ENCODE data around the gene CCDC177. TPM values are rescaled to one million over a fixed set of nuclear protein-coding genes. Genes with fewer than 3 reads are reported as not detected.

CCDC177 gene
- total and polyA plus RNA-seq, 4 donors, result 0.01 TPM; not detected in 3

- Histone ChIP-seq H3K9me3 (ENCODE audit: control insufficient read depth in 4 of 4, insufficient read depth in 3 of 4, low read length in 3 of 4) (peaks cover 0 to 2% (median 0%) of the 10 kb centered on the region in 4 donors), H3K36me3 (ENCODE audit: control insufficient read depth in 4 of 4, insufficient read depth in 4 of 4, low read length in 4 of 4) (no peaks in the 10 kb centered on the region), H3K9ac (ENCODE audit: insufficient read depth in 1 of 2, low read length in 2 of 2) (no peak overlapping the region), H3K27me3 (ENCODE audit: control insufficient read depth in 3 of 3, insufficient read depth in 3 of 3, low read length in 2 of 3) (peaks cover 5 to 11% (median 7%) of the 10 kb centered on the region in 3 donors), H3K4me3 (no peak overlapping the region), H3K4me1 (ENCODE audit: control insufficient read depth in 5 of 5, insufficient read depth in 5 of 5, low read length in 5 of 5) (no peaks in the 10 kb centered on the region), H3K27ac (ENCODE audit: low read depth in 1 of 2, low read length in 1 of 2) (no peak overlapping the region)
- DNase-seq (no peak), ATAC-seq (ENCODE audit: insufficient read depth, low FRiP score) (no peak)
- WGBS, 2 donors, result 74 to 75% methylated on average over 2 of the region's 2 CpGs
- no peak for TF ChIP-seq CTCF (IDR thresholded peaks at IDR 0.05; ENCODE audit: control extremely low read depth, extremely low read depth)
These were observed 23.2 kb downstream of the CCDC177 start for GRCh38 chr14:69551511-69551910.

- DNase-seq (no peak), ATAC-seq (ENCODE audit: insufficient read depth, low FRiP score) (no peak)
- no peak overlapping the region for H3K27ac ChIP-seq (ENCODE audit: low read depth in 1 of 2, low read length in 1 of 2)
- H3K27me3 ChIP-seq (ENCODE audit: control insufficient read depth in 3 of 3, insufficient read depth in 3 of 3, low read length in 2 of 3), result peaks cover 5 to 13% (median 11%) of the 10 kb centered on the region in 3 donors
- TF ChIP-seq CTCF (IDR thresholded peaks at IDR 0.05; ENCODE audit: control extremely low read depth, extremely low read depth), result no peak
- 83 to 89% methylated on average over 8 of the region's 8 CpGs for WGBS, 2 donors
- H3K4me3 ChIP-seq, result no peak overlapping the region
- H3K4me1 ChIP-seq (ENCODE audit: control insufficient read depth in 5 of 5, insufficient read depth in 5 of 5, low read length in 5 of 5), result no peaks in the 10 kb centered on the region
- peaks cover 0 to 2% (median 0%) of the 10 kb centered on the region in 4 donors for H3K9me3 ChIP-seq (ENCODE audit: control insufficient read depth in 4 of 4, insufficient read depth in 3 of 4, low read length in 3 of 4)
- no peak overlapping the region for H3K9ac ChIP-seq (ENCODE audit: insufficient read depth in 1 of 2, low read length in 2 of 2)
- no peaks in the 10 kb centered on the region for H3K36me3 ChIP-seq (ENCODE audit: control insufficient read depth in 4 of 4, insufficient read depth in 4 of 4, low read length in 4 of 4)
These were observed 26.1 kb downstream of the CCDC177 start for GRCh38 chr14:69548566-69548965.

- no peak for TF ChIP-seq CTCF (IDR thresholded peaks at IDR 0.05; ENCODE audit: control extremely low read depth, extremely low read depth)
- no peaks in the 10 kb centered on the region for H3K36me3 ChIP-seq (ENCODE audit: control insufficient read depth in 4 of 4, insufficient read depth in 4 of 4, low read length in 4 of 4)
- no peak overlapping the region for H3K4me3 ChIP-seq
- peak overlapping the region in 1 of 2 donors; percentile 49 for H3K9ac ChIP-seq (ENCODE audit: insufficient read depth in 1 of 2, low read length in 2 of 2)
- WGBS, 2 donors, result 11 to 16% methylated on average over 46 of the region's 46 CpGs
- peaks cover 5 to 13% (median 11%) of the 10 kb centered on the region in 3 donors for H3K27me3 ChIP-seq (ENCODE audit: control insufficient read depth in 3 of 3, insufficient read depth in 3 of 3, low read length in 2 of 3)
- DNase-seq (peak; percentile 49 to 64 (median 55)), ATAC-seq (ENCODE audit: insufficient read depth, low FRiP score) (no peak)
- no peaks in the 10 kb centered on the region for H3K4me1 ChIP-seq (ENCODE audit: control insufficient read depth in 5 of 5, insufficient read depth in 5 of 5, low read length in 5 of 5)
- peaks cover 0 to 2% (median 0%) of the 10 kb centered on the region in 4 donors for H3K9me3 ChIP-seq (ENCODE audit: control insufficient read depth in 4 of 4, insufficient read depth in 3 of 4, low read length in 3 of 4)
- no peak overlapping the region for H3K27ac ChIP-seq (ENCODE audit: low read depth in 1 of 2, low read length in 1 of 2)
These were observed 26.8 kb downstream of the CCDC177 start for GRCh38 chr14:69547701-69548348.
